ENCODE results near the gene IRGQ.
"Not testable (repeated sequence)": the region's sequence is repeated elsewhere in the genome, so short reads cannot be mapped to it uniquely, and the experiment has no call there.

Gene IRGQ

GRCh38 chr19:43635561-43635940 lies 39.6 kb upstream of the IRGQ start:
- H3K27me3 ChIP-seq (replicated peaks; ENCODE audit: control insufficient read depth, insufficient read depth, low read length): peaks cover 16% of the 10 kb centered on the region
- not testable (repeated sequence) for H3K9me3 ChIP-seq (ENCODE audit: control insufficient read depth, low read length); DNase-seq (ENCODE audit: low read depth); H3K9ac ChIP-seq (ENCODE audit: low read length); H3K36me3 ChIP-seq (ENCODE audit: control insufficient read depth, insufficient read depth, low read length, severe bottlenecking); H3K4me1 ChIP-seq (ENCODE audit: control insufficient read depth, insufficient read depth, low read length); H3K4me3 ChIP-seq (ENCODE audit: low read length)

- no peak overlapping the region for H3K9ac ChIP-seq (ENCODE audit: low read length)
- peaks cover 1% of the 10 kb centered on the region for H3K4me1 ChIP-seq (ENCODE audit: control insufficient read depth, insufficient read depth, low read length)
- no peaks in the 10 kb centered on the region for H3K36me3 ChIP-seq (ENCODE audit: control insufficient read depth, insufficient read depth, low read length, severe bottlenecking)
- H3K4me3 ChIP-seq (ENCODE audit: low read length): no peak overlapping the region
- peaks cover 12% of the 10 kb centered on the region for H3K27me3 ChIP-seq (replicated peaks; ENCODE audit: control insufficient read depth, insufficient read depth, low read length)
- no peak for DNase-seq (ENCODE audit: low read depth)
- H3K9me3 ChIP-seq (ENCODE audit: control insufficient read depth, low read length): no peaks in the 10 kb centered on the region
These were observed 39.1 kb upstream of the IRGQ start for GRCh38 chr19:43634872-43635560.

DNA sequence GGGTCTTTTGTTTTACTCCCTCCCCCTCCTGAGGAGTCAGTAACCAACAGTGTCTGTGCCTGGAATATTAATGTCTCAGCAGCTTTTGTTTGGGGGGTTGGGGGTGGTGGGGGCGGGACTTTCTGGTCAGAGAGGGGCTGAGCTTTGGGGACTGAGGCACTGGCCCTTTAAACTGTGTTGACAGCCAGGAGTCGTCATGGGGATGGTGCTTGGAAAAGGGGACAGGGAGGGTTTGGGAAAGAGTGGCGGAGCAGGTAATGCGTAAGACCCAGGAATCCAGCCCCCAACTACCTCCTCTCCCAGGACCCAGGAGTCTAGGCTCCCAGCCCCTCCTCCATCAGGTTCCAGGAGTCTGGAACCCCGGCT lies 38.6 kb upstream of the IRGQ start:
- Histone ChIP-seq H3K9ac (ENCODE audit: low read length) (no peak overlapping the region), H3K36me3 (ENCODE audit: control insufficient read depth, insufficient read depth, low read length, severe bottlenecking) (no peaks in the 10 kb centered on the region), H3K9me3 (ENCODE audit: control insufficient read depth, low read length) (no peaks in the 10 kb centered on the region), H3K4me3 (ENCODE audit: low read length) (no peak overlapping the region), H3K4me1 (ENCODE audit: control insufficient read depth, insufficient read depth, low read length) (no peaks in the 10 kb centered on the region), H3K27me3 (replicated peaks; ENCODE audit: control insufficient read depth, insufficient read depth, low read length) (peaks cover 12% of the 10 kb centered on the region)
- no peak for DNase-seq (ENCODE audit: low read depth)

- DNase-seq (ENCODE audit: low read depth): no peak
- H3K36me3 ChIP-seq (ENCODE audit: control insufficient read depth, insufficient read depth, low read length, severe bottlenecking): no peaks in the 10 kb centered on the region
- H3K4me1 ChIP-seq (ENCODE audit: control insufficient read depth, insufficient read depth, low read length): no peaks in the 10 kb centered on the region
- no peaks in the 10 kb centered on the region for H3K9me3 ChIP-seq (ENCODE audit: control insufficient read depth, low read length)
- no peak overlapping the region for H3K4me3 ChIP-seq (ENCODE audit: low read length)
- H3K9ac ChIP-seq (ENCODE audit: low read length): no peak overlapping the region
- H3K27me3 ChIP-seq (replicated peaks; ENCODE audit: control insufficient read depth, insufficient read depth, low read length): peaks cover 9% of the 10 kb centered on the region
These were observed 38.1 kb upstream of the IRGQ start for GRCh38 chr19:43634068-43634467.

- no peaks in the 10 kb centered on the region for H3K4me1 ChIP-seq (ENCODE audit: control insufficient read depth, insufficient read depth, low read length)
- H3K4me3 ChIP-seq (ENCODE audit: low read length): no peak overlapping the region
- no peaks in the 10 kb centered on the region for H3K36me3 ChIP-seq (ENCODE audit: control insufficient read depth, insufficient read depth, low read length, severe bottlenecking)
- DNase-seq (ENCODE audit: low read depth): no peak
- H3K9ac ChIP-seq (ENCODE audit: low read length): no peak overlapping the region
- H3K9me3 ChIP-seq (ENCODE audit: control insufficient read depth, low read length): no peaks in the 10 kb centered on the region
- peaks cover 4% of the 10 kb centered on the region for H3K27me3 ChIP-seq (replicated peaks; ENCODE audit: control insufficient read depth, insufficient read depth, low read length)
These were observed 37.6 kb upstream of the IRGQ start for GRCh38 chr19:43633520-43633919.

- H3K4me3 ChIP-seq (ENCODE audit: low read length): no peak overlapping the region
These were observed 35.6 kb upstream of the IRGQ start for GRCh38 chr19:43631491-43631890.

DNA sequence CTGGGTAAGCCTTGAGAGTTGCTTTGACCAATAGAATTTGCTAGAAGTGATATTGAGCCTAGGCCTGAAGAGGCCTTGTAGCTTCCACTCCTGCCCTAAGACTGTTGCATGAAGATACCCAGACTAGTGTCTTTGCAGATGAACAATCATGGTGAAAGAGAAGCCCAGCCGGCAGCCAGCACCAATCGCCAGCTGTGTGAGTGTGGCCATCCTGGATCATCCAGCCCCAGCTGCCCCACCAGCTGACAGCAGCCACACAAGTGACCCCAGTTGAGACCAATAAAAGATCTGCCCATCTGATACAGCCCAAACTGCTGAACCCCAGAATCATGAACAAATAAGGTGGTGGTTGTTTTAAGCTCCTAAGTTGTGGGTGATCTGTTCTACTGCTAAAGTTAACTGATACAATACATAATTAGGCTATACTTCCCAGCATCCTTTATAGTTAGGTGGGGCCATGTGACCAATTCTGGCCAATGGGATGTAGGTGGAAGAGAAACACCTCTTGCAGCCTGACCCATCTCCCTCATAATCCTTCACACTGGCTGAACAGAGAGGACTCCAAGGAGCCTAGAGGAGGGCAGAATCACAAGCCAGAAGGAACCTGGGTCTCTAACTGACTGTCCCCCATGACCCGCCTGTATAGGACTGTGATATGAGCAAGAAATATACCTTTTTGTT lies 32.9 kb upstream of the IRGQ start:
- H3K27me3 ChIP-seq (replicated peaks; ENCODE audit: control insufficient read depth, insufficient read depth, low read length): peaks cover 12% of the 10 kb centered on the region
- H3K36me3 ChIP-seq (ENCODE audit: control insufficient read depth, insufficient read depth, low read length, severe bottlenecking): no peaks in the 10 kb centered on the region
- no peak overlapping the region for H3K4me3 ChIP-seq (ENCODE audit: low read length)
- H3K9me3 ChIP-seq (ENCODE audit: control insufficient read depth, low read length): no peaks in the 10 kb centered on the region
- H3K4me1 ChIP-seq (ENCODE audit: control insufficient read depth, insufficient read depth, low read length): no peaks in the 10 kb centered on the region
- no peak for DNase-seq (ENCODE audit: low read depth)
- no peak overlapping the region for H3K9ac ChIP-seq (ENCODE audit: low read length)

More at GRCh38 chr19:43631491-43631890, 35.6 kb upstream of the IRGQ start:
- H3K27me3 ChIP-seq (replicated peaks; ENCODE audit: control insufficient read depth, insufficient read depth, low read length): peaks cover 8% of the 10 kb centered on the region
- H3K36me3 ChIP-seq (ENCODE audit: control insufficient read depth, insufficient read depth, low read length, severe bottlenecking): no peaks in the 10 kb centered on the region
- no peaks in the 10 kb centered on the region for H3K9me3 ChIP-seq (ENCODE audit: control insufficient read depth, low read length)
- H3K4me1 ChIP-seq (ENCODE audit: control insufficient read depth, insufficient read depth, low read length): no peaks in the 10 kb centered on the region
- no peak for DNase-seq (ENCODE audit: low read depth)
- H3K9ac ChIP-seq (ENCODE audit: low read length): no peak overlapping the region

DNA sequence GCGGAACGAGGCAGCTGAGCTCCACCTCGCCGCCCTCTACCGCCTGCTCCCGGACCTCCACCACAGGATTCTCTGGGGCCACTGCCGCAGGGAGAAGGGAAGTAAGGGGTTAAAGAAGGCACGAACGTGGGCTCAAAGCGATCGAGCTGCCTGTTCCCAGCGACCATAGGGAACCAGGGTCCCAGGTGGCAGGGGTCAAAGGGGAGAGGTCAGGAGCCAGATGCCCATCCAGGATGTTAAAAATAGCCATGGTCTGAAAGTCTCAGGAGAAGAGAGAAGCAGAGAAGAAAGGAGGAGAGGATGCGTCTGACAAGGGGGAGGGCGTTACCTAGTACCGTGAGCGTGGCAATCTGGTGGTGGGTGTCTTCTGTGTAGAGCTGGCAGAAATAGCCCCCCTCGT lies 30.9 kb upstream of the IRGQ start:
- Histone ChIP-seq H3K4me1 (ENCODE audit: control insufficient read depth, insufficient read depth, low read length) (no peaks in the 10 kb centered on the region), H3K27me3 (replicated peaks; ENCODE audit: control insufficient read depth, insufficient read depth, low read length) (peaks cover 12% of the 10 kb centered on the region), H3K9ac (ENCODE audit: low read length) (no peak overlapping the region), H3K4me3 (ENCODE audit: low read length) (no peak overlapping the region), H3K36me3 (ENCODE audit: control insufficient read depth, insufficient read depth, low read length, severe bottlenecking) (no peaks in the 10 kb centered on the region), H3K9me3 (ENCODE audit: control insufficient read depth, low read length) (no peaks in the 10 kb centered on the region)
- no peak for DNase-seq (ENCODE audit: low read depth)

DNA sequence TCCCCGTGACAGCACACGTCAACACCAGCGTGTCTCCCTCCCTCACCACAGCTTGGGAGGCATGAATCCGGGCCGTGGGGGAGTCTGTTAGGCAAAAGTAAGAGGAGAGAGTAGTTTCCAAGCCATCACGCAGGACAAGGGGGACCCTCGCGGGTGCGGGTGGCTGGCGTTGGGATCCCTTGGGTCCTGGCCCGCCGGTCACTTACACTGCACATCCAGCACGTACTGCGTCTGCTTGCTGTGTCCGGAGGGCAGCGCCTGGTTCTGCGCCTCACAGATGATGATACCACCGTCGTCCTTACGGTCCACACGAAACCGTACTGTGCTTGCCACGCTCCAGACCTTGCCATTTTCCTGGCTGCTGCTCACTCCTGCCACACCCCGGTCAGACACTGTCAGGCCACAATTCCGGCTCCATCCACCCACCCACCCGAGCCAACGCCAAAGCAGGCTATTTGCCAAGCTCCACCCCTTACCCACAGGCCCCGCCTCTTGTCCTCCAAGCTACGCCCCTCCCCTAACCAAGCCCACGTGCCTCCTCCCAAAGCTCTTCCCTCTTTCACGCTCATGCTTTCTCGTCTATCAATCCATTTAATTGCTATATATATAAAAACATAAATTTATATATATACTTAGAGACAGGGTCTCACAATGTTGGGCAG lies 30.1 kb upstream of the IRGQ start:
- Histone ChIP-seq H3K9ac (ENCODE audit: low read length) (no peak overlapping the region), H3K9me3 (ENCODE audit: control insufficient read depth, low read length) (no peaks in the 10 kb centered on the region), H3K4me3 (ENCODE audit: low read length) (no peak overlapping the region), H3K4me1 (ENCODE audit: control insufficient read depth, insufficient read depth, low read length) (no peaks in the 10 kb centered on the region), H3K36me3 (ENCODE audit: control insufficient read depth, insufficient read depth, low read length, severe bottlenecking) (no peaks in the 10 kb centered on the region), H3K27me3 (replicated peaks; ENCODE audit: control insufficient read depth, insufficient read depth, low read length) (peaks cover 12% of the 10 kb centered on the region)
- DNase-seq (ENCODE audit: low read depth): no peak

DNA sequence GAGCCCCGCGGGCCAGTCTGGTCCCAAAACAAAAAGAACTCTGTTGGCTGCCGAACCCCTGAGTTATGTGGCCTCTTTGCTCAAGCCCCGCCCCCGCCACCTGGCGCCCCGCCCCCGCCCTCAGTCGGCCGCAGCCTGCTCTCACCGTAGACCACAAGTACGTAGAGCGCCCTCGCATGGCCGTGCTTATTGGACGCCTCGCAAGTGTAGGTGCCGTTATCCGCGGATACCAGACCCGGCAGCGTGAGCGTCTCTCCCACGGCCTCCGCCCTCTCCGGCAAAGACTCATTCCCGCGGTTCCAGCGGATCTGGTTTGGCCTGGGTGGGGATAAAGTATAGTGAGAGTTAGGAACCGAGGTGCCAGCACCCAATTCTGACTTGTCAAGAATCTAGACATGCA lies 29.0 kb upstream of the IRGQ start:
- peaks cover 12% of the 10 kb centered on the region for H3K27me3 ChIP-seq (replicated peaks; ENCODE audit: control insufficient read depth, insufficient read depth, low read length)
- no peaks in the 10 kb centered on the region for H3K9me3 ChIP-seq (ENCODE audit: control insufficient read depth, low read length)
- no peaks in the 10 kb centered on the region for H3K36me3 ChIP-seq (ENCODE audit: control insufficient read depth, insufficient read depth, low read length, severe bottlenecking)
- H3K4me1 ChIP-seq (ENCODE audit: control insufficient read depth, insufficient read depth, low read length): peaks cover 5% of the 10 kb centered on the region
- H3K4me3 ChIP-seq (ENCODE audit: low read length): no peak overlapping the region
- no peak for DNase-seq (ENCODE audit: low read depth)
- no peak overlapping the region for H3K9ac ChIP-seq (ENCODE audit: low read length)

DNA sequence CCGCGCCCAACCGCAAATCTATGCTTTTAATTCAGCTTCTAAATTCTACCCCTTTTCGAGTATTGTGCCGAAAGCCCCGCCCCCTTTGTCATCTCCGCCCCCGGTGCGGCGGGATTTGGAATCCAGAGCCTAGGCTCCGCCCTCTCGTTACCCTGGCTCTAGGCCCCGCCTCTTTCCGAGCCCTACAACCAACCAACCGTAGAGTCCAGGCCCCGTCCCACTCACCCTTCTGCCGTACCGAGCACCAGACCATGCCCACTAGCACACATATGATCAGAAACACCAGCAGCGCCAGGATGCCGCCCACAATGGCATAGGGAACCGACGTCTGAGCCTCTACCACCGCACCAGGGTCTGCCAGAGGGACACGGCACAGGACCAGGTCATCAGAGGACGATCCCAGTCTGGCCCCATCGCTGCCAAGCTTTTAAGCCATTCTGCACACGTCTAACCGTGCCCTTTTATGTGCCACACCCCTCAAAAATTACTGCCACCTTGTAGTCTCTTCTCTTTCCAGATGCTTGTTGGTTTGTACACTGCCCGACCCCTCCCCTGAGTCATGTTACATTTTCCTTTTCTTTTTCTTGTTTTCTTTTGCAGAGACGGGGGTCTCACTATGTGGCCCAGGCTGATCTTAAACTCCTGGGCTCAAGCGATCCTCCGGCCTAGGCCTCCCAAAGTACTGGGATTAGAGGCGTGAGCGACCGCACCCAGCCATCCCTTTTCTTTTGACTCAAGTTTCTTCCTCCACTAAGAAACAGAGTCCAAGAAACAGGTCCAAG lies 28.1 kb upstream of the IRGQ start:
- Histone ChIP-seq H3K9ac (ENCODE audit: low read length) (no peak overlapping the region), H3K4me1 (ENCODE audit: control insufficient read depth, insufficient read depth, low read length) (peaks cover 6% of the 10 kb centered on the region), H3K4me3 (ENCODE audit: low read length) (no peak overlapping the region), H3K27me3 (replicated peaks; ENCODE audit: control insufficient read depth, insufficient read depth, low read length) (peaks cover 12% of the 10 kb centered on the region), H3K9me3 (ENCODE audit: control insufficient read depth, low read length) (no peaks in the 10 kb centered on the region), H3K36me3 (ENCODE audit: control insufficient read depth, insufficient read depth, low read length, severe bottlenecking) (no peaks in the 10 kb centered on the region)
- DNase-seq (ENCODE audit: low read depth): no peak

Data from adipocyte (in vitro differentiated cells).